ENCODE results near the gene MICALL2.

The MICALL2 gene

DNA sequence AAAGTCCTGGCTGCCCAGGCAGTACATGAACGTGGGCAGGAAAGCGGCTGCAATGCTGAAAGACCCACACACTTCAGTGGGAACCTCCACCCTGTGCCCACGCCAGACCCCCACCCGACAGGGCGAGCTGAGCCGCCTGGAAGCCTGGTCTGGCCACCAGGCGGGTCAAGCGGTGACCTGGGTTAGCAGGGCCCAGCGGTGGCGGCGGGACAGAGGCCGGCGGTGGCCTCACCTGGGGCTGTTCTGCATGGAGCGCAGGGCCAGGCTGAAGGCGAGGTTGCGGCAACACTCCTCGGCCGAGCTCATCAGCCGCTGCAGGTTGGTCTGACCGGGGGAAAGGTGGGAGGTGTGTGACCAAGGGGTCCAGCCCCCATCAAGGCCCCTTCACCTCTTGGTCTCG lies 11.6 kb upstream of the MICALL2 start:
- in situ Hi-C loops (cut with MboI; ENCODE audit: low sequenced_read_pairs), result no loop called here

DNA sequence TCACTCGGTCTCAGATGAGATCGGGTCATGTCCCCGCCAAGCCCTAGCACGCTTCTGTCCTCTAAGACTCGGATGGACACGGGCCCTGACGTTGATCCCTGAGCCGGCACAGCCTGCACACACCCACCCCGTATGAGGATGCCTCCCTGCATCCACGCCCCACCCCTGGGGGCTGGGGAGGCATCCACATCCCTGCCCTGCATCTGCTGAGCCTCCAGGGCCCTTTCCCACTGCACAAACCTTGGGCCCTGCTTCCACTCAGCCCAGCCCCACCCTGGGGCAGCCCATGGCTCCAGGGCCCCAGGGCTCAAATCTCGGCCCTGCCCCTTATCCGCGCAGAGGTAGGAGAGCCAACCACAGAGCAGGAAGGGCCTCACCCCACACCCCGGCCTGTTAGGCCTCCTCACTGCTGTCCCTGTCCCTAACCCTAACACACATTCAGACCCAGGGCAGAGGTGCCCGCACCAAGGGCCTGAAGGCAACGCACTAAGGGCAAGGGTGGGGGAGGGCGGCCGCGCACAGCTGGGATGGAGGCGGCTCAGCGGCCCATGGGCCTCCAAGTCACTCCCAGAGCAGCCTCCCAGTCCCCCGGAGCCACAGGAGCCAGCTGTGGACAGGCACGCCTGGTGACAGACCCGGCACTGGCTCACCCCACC lies 9.5 kb upstream of the MICALL2 start:
- in situ Hi-C loops (cut with MboI; ENCODE audit: low sequenced_read_pairs), result no loop called here

DNA sequence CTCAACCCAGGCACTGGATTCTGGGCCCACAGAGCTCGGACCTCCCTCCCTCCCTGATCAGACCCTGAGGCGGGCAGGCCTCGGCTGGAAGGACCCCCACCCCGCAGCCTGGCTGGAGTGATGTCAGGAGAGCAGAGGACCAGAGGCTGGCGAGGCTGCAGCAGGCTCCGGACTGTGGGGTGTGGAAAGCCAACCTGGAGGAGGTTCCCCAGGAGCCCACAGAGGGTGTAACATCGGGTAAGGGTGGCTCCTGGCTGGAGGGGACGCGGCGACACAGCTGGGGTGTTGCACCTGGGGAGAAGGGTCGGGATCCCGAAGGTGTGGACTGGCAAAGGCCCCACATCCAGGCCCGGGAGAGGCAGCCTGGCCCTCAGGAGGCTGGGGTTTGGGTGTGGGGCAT lies 8.9 kb upstream of the MICALL2 start:
- in situ Hi-C loops (cut with MboI; ENCODE audit: low sequenced_read_pairs), result no loop called here

DNA sequence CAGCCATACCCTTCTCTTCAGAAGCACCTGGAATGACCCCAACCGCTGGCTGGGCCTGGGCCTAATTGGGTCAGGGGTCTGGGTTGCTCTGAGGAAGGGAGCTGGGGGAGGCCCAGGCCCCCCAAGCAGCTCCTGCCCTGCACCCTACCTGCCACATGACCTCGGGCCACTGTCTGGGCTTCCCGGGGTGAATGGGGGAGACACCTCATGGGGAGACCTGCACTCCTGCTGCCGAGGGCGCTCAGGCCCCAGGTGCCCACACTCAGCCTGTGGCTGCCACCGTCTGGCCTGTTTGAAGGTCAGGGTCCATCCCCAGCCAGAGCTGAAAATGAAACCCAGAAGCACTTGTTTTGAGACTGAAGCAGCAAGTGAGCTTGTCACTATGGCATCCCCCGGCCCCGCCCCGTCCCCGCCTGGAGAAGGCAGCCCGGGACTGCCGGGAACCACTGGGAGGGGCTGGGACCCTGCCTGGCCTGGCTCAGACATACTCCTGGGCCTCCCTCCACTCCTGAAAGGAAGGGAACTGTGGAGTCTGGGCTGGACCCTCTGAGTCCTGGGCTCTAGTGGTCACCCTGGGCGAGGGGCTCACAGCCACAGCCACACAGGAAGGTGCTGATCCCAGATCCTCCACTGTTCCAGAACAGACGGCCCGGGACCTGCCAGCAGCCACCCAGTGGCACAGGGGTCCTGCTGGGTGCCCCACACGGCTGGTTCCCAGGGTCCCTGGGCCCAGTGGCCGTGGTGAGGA lies 7.4 kb upstream of the MICALL2 start:
- in situ Hi-C loops (cut with MboI; ENCODE audit: low sequenced_read_pairs), result no loop called here

DNA sequence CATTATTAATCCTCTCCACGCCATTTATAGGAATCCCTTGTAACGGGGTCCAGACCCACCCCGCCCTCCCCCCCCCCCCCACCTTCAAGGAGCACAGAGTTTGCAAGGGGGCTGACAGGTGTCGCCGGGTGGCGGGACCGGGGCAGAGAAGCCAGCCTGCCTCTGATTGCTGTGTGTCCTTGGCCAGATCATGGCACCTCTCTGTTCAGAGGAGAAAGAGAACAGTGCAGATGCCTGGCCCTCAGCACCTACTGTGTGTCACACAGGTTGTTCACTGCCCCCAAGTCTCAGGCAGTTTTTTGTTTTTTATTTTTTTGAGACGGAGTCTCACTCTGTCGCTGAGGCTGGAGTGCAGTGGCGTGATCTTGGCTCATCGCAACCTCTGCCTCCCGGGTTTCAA lies 5.4 kb upstream of the MICALL2 start:
- in situ Hi-C loops (cut with MboI; ENCODE audit: low sequenced_read_pairs), result no loop called here

DNA sequence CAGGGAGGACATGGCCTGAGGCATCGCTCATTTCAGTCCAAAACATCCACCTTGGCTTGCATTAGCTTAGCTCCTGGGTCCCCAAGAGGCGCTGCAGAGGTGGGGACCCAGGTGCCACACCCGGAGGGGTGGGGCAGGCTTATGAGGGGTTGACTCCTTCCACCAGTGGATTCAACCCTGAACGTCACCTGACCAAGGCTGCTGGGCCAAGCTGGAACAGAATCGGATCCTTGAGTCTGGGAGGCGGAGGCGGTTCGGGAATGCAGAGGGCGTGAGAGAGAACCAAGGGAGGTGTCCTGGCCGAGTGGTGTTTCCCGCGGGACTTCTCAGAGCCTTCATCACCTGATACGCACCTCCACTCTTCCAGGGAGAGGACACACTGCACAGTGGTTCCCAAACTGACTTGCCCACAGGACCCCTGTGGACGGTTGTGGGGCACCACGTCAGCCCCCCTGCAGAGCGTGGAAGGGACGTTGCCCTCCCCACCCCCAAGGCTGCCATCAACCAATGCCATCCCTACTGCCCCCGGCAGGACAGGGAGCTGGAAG lies 4.5 kb upstream of the MICALL2 start:
- in situ Hi-C loops (cut with MboI; ENCODE audit: low sequenced_read_pairs), result no loop called here

DNA sequence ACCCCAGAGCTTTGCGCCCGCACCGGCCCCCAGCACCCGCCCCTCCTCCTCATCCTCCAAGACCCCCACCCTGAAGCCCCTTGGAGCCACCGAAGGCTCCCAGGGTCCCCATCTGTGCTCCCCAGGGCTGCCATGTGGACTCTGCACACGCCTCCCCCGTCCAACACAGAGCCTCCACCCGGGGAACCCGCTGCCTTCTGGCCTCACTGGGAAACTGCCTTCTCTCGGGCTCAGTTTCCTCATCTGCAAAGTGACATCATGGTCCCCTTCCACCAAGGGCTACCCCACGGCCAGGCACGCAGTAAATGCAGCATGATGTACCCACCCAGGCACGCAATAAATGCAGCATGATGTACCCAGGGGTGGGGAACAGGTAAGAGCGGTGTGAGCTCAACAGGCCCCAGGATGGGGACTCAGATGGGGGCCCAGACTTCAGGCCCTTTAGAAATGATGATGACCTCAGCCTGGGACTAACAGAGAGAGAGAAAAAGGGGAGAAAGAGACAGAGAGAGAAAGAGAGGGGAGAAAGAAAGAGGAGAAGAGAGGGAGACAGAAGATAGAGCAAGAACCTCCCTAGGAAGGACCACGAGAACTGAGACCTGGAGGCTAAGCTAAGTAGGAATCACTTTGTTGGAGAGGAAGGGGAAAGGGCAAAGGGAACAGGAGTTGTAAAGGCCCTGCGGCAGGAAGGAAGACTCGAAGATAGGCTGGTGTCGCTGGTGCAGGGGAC lies 2.5 kb upstream of the MICALL2 start:
- in situ Hi-C loops (cut with MboI; ENCODE audit: low sequenced_read_pairs), result no loop called here

DNA sequence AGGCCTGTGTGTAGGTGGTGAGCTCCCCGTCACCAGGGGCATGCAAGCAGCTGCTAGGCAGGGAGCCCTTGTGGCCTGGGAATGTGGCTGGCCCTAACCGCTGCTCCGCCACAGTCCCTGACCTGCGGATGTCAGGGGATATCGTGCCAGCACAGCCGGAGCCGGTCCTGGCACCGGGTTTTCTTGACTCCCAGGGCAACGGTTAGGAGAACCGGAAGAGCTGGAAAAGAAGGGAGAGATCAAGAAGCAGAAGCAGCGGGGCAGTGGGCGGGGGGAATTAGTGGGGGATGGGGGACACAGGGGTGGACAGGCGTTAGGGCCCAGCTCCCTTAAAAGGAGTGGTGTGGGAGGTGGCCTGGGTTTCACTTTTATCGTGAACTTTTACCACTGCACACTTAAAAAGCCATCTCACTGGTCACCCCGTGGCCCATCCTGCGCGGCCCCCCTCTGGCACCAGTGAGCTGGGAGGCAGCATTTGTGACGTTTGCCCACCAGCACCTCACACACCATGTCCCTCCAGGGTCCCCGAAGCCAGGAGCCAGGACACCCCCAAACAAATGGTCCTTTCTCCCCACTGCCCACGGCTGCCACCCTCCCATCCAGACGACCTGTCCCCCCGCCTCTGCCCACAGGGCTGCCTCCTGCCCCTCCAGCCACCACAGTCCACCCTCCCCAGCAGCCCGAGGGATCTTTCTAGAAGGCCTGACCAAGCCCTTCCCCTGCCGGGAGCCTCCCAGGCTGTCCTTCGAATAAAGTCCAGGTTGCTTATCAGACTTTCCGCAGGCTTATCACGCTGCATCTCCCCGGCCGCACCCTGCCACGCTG lies 1.8 kb upstream of the MICALL2 start:
- in situ Hi-C loops (cut with MboI; ENCODE audit: low sequenced_read_pairs), result no loop called here

DNA sequence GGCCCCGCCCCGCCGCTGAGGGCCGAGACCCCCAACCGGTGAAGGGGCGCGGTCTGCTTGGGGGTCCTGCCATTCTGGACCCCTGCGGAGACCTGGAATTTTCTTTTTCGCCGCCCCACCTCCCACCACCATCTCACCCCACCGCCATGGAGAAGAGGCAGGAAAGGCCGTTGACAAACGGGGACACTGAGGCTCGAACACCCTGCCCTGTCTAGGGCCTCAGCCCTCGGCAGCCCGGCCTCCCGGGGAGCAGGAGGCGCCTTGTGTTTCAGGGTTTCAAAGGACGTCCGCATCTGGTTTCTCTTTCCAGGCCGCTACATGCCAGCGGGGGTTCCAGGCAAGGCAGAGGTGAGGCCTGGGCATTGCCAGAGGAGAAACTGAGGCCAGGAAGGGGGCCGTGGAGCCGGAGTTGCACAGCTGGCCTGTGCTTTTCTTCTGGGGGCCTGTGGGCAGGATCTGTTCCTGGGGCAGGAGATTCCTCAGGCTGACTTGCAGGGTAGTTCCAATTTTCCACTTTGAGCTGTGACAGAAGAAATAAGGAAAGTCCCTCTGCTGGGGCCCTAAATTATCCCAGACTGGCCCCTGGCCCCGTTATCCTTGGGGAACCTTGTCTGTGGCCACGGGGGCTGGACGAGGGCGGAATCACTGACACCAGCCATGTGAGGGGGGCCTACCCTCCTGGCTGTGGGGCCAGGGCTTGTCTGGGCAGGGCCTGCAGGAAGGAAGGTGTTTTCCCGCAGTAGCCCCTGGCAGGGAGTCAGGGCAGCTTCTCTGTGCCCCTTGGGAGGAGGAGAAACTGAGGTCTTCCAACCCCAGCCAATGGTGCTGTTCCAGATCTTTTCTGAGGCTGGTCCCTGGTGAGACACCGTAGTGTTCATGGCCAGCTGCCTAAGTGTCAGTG lies 900 bp upstream of the MICALL2 start:
- in situ Hi-C loops (cut with MboI; ENCODE audit: low sequenced_read_pairs), result no loop called here

DNA sequence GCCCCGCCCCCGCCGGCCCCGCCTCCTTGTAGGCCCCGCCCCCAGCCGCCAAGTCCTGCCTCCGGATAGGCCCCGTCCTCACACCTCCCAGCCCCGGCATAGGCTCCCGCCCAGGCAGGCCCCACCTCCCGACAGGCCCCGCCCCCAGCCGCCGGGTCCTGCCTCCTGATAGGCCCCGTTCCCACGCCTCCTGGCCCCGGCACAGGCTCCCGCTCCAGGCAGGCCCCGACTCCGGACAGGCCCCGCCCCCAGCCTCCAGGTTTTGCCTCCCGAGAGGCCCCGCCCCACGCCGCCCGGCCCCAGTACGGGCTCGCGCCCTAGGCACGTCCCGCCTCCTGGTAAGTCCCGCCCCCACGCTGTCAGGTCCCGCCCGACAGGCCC lies 232 bp upstream of the MICALL2 start:
- in situ Hi-C loops (cut with MboI; ENCODE audit: low sequenced_read_pairs), result no loop called here

DNA sequence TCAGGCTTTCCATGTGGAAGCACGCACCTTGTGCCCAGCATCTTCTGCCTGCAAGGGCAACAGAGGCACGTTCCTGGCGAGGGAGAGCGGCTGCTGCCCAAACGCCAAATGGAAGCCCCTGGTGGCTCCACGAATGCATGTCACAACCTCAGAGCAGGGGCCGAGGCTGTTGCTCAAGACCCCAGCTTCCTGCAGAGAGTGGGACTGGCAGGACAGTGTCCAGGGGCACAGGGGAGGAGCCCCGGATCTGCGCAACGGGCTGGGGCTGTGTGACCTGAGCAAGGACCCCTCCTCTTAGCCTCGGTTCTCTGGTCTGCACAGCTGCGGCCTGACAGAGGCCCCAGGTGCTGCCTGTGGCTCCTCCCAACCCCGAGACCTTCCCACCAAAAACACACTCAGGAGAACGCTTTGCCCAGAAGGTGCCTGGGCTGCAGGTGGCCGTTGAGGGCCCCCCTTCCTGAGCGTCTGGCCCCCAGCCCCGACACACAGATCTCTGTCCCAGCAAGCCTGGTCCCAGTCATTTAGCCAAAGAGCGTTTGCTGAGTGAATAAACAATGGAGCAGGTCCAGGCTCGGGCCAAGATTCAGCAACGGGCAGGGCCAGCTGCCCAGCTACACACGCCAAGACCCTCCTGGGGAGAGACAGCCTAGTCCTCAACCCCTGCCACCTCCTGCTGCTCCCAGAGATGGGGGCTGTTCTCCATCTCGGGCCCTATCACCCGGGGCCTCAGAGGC lies 1.2 kb downstream of the MICALL2 start:
- in situ Hi-C loops (cut with MboI; ENCODE audit: low sequenced_read_pairs), result no loop called here

DNA sequence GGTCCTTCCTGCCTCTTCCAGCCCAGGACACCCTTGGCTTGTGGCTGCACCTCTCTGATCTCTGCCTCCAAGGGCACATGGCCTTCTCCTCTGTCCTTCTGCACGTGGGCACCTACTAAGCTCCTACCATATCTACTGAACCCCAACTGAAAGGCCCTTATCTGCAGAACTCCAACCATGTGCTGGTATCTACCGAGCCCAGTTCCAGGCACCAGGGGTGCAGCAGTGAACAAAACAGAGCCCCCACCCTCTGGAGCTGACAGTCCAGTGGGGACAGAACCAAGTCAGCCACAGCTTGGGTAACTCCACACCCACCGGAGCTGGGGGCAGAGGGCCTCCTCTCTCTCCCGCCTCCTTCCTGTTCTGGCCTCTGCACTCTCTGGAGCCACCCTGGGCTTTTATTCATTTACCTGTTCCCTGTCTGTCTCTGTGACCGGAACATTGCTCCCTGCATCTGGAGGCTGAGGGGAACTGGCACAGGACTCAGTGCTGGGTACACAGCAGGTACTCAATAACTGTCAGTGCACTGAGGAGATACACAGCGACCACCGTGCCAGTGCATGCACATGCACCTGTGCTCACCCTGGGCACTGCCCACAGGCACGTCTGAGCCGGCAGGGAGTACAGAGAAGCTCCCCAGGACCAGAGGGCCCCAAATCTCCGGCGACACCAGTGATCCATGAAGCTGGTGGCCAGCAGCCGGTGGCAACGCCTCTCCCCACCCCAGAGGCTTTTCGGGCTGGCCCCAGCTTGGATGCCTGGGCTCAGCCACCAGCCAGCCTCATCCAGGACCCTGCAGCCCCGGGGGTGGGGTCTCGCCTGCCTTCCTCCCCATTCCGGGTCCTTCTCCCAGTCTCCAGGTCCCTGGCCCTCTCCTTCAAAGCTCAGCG lies 2.0 kb downstream of the MICALL2 start:
- in situ Hi-C loops (cut with MboI; ENCODE audit: low sequenced_read_pairs), result no loop called here

DNA sequence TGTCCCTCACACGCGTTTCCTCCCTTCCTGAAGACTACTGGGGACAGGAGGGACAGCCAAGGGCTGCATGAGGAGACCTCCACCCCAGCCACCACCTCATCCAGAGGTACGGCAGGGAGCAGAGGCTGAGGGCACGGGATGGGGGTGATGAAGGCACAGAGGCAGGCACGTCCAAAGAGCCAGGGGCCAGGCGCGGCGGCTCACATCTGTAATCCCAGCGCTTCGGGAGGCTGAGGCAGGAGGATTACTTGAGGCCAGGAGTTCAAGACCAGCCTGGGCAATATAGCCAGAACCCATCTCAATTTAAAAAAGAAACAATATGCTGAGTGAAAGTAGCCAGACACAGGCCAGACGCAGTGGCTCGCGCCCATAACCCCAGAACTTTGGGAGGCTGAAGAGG lies 3.3 kb downstream of the MICALL2 start:
- in situ Hi-C loops (cut with MboI; ENCODE audit: low sequenced_read_pairs), result no loop called here

DNA sequence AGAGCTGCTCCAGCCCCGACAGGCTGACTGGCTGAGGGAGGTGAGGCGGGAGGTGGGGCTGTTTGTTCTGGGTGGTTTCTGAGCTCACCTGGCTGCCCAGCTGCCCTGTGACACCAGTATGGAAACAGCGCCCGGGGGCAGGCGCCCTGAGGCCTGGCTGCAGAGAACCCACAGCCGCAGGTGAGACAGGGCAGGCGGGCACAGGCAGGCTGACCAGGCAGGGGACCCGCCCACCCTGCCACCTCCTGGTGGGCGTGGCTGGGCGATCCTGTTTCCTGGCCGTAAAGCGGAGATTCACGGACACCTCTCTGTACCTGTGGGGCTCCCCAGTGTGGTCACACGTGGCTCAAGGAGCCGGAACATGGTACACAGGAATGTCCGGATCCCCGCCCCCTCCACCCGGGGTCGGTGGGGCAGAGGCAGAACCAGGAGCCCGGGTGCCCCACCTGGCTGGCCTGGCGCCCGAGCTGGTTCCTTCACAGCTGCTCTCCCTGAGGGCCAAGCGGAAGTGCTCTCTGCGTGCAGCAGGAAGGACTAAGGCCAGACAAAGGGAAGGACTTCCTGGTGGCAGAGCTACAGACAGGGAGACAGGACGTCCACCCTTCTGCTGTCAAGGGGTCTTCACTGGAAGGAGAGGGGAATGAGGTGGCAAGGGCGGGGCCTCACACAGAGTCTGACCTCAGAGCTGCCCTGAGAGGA lies 3.9 kb downstream of the MICALL2 start:
- in situ Hi-C loops (cut with MboI; ENCODE audit: low sequenced_read_pairs), result no loop called here

DNA sequence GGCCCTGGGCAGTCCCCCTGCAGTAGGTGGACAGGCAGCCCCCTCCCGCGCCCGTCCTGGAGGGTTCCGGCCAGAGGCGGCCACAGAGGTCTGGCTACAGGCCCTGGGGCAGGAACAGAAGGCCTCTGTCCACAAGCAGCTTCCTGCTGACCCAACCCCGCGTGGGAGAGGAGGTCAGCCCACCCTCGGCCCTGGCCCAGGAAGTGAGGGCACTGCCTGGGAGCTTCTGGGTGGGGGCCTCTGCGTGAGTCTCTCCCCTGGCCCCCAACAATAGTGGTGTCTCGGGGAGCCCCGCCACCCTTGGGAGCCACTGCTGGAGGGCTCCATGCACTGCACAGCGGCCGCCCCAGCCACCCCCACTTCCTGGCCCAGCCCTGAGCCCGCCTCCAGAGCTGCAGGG lies 4.7 kb downstream of the MICALL2 start:
- in situ Hi-C loops (cut with MboI; ENCODE audit: low sequenced_read_pairs), result no loop called here

DNA sequence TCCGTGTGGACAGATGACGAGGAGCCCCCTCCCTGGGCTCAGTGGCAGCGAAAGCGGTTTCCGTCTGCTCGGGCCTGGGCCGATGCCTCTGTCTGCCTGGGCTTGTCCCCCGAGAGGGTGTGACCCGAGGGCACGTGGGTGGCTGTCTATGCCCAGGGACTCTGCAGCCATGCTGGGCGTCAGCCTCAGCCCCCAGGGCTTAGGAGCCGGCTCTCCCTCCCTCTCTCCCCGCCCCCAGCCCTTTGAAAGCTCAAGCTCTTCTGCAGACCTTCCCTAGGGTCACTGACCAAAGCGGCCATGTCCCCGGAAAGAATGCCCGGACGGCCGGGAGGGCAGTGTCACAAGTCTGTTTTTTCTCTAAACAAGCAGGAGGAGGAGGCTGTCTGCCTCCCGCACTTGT lies 7.1 kb downstream of the MICALL2 start:
- in situ Hi-C loops (cut with MboI; ENCODE audit: low sequenced_read_pairs), result no loop called here

DNA sequence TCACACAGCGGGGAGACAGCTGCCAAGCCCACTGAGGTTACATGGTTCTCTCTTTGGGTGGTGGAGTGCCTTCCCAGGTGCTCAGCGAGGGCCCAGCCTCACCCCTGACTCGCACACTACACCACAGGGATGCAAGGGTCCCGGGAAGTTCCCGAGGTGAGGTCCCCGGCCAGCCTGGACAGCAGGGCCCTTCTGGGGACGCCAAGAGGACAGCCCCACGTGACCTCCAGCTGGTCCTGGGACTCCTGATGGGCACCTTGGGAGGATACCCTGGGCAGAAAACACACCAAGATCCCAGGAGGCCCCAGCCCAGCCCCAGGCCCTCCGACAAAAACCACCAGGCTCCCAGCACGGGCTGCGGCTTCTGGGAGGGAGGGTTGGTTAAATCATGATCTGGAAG lies 8.3 kb downstream of the MICALL2 start:
- in situ Hi-C loops (cut with MboI; ENCODE audit: low sequenced_read_pairs), result no loop called here

DNA sequence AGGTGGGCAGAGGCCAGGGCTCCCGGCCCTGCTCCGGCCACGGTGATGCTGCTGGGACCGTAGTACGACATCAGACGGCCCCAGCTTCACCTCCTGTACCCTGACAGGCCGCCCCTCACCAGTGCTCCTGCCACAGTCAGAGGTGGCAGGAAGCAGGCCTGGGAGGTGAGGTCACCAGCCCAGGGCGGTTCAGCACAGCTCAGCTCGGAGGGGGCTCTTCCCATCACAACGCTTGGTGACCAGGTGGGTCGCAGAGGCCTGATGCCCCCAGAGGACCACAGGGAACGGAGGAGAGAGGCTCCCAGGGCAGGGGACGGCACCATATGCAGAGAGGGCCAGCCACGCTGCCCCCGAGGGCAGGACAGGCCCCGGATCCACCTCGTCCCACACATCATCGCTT lies 8.8 kb downstream of the MICALL2 start:
- in situ Hi-C loops (cut with MboI; ENCODE audit: low sequenced_read_pairs), result no loop called here
